Measurements from ENCODE around the gene DOK3. TPM values are rescaled to one million over a fixed set of nuclear protein-coding genes. Genes with fewer than 3 reads are reported as not detected.

The DOK3 gene
- total RNA-seq, 3 donors from 2014 or later = 3.7 to 10.3 (median 8.4) TPM

DNA sequence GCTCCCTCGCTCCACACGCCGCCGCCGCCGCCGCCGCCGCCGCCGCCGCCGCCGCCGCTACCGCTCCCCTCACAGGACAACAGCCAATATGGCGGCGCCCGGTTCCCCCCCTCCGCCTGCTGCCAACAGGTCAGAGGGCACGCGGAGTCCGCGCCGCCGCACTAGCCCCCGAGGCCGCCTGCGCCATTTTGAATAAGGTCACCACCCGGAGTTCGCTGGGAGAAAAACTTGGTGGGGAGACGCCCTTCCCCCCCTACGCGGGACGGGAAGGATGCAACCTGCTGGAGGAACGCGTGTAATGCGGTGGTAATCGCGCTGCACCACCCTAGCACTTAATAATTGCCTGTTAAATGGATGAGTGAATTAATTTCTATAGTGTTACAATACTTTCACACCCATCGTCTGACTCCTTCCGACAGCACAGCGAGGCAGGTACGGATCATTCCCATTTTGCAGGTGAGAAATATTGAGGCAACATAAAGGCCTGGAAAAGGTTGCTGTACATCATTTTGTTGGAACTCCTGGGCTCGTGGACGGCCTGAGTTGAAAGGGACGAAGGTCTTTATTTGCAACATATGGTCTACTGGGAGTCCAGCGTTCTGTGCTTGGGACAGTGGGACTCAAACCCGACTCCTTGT, 45.0 kb upstream of the DOK3 start, which contains the start of gene FAM193B:
Gene FAM193B (minus strand): TSS at position 90 of the 638 bp plus-strand sequence. CDS start 105 bp downstream, outside the sequence.
- ATAC-seq (peak; percentile 96), DNase-seq (peak; percentile 96 to 98 (median 97))
- intact Hi-C loops (cut with DNase I, micrococcal nuclease) = no loop called here
- H3K9me3 ChIP-seq = no peaks in the 10 kb centered on the region
- peaks cover 8% of the 10 kb centered on the region for H3K4me1 ChIP-seq (ENCODE audit: low read depth)
- H3K36me3 ChIP-seq (ENCODE audit: low read depth) = no peaks in the 10 kb centered on the region
- H3K4me3 ChIP-seq = peak within 1 kb of the TSS; percentile 86
- TF ChIP-seq, protein P1, sequence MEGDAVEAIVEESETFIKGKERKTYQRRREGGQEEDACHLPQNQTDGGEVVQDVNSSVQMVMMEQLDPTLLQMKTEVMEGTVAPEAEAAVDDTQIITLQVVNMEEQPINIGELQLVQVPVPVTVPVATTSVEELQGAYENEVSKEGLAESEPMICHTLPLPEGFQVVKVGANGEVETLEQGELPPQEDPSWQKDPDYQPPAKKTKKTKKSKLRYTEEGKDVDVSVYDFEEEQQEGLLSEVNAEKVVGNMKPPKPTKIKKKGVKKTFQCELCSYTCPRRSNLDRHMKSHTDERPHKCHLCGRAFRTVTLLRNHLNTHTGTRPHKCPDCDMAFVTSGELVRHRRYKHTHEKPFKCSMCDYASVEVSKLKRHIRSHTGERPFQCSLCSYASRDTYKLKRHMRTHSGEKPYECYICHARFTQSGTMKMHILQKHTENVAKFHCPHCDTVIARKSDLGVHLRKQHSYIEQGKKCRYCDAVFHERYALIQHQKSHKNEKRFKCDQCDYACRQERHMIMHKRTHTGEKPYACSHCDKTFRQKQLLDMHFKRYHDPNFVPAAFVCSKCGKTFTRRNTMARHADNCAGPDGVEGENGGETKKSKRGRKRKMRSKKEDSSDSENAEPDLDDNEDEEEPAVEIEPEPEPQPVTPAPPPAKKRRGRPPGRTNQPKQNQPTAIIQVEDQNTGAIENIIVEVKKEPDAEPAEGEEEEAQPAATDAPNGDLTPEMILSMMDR (IDR thresholded peaks at IDR 0.05) = no peak

DNA sequence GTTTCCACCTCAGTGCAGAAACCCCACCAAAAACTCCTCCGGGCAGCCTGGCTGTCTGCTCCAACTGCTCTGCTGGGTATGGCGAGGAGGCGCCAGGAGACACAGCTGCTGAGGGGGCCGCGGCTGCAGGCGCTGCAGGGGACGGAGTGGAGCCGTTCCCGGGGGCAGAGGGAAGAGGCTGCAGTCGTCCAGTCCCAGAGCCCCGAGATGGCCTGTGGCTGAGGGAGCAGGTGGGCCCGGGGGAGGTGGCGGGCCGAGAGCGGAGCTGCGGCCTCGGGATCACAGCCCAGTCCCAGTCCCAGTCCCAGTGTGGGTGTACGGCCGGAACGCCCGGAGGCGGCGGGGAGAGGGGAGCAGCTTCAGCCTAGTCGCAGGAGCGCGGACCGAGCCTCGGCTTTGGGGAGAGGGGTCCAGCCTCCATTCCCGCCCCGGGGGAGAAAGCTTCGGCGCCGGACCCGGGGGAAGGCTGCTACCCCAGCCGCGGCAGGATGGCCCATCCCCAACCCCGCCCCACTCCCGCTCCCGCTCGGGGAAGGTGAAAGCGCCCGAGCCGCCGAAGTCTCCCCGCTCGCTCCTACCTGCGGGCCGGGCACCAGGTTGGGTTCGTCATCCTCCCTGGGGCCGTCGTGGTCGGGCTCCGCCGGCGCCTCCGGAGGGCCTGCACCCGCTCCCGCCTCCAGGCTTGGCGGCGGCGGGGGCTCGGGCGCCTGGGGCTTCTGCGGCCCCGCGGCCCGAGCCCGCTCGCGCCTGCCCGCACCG, 44.2 kb upstream of the DOK3 start:
- TF ChIP-seq, protein P1 (IDR thresholded peaks at IDR 0.05) = no peak
- peak; percentile 53 to 77 (median 76) for DNase-seq

DNA sequence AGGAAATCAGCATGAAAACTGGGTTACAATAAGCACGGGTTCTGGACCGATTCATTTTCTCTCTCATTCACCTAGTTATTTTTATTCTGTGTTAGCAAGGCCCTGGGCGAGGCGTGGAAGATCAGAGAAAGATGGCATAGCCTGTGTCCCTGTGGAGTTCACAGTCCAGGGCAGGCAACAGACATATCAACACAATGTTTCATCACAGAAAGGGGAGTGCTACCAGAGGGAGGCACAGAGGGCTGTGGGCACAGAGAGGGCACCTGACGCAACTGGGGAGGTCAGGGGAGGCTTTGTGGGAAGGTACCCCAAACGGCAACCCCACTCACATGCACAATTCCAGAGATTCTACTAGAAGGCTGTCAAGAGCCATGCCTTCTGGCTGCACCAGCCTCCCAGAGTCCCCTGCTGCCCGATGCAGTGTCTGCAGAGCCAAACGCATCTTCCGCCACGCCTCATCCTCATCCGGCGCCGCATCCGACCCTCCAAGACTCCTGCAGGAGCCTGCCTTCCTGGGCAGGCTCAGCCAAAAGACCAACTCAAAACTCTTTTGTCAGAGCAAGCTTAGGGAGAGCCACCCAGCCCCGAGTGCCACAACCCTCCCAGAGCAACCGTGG, 43.3 kb upstream of the DOK3 start:
- intact Hi-C loops (cut with DNase I, micrococcal nuclease) = no loop called here
- ATAC-seq (no peak), DNase-seq (peak in 1 of 3 donors; percentile 31)
- Histone ChIP-seq H3K9me3 (no peaks in the 10 kb centered on the region), H3K36me3 (ENCODE audit: low read depth) (no peaks in the 10 kb centered on the region), H3K4me1 (ENCODE audit: low read depth) (peaks cover 8% of the 10 kb centered on the region), H3K4me3 (no peak overlapping the region)
- TF ChIP-seq, protein P1 (IDR thresholded peaks at IDR 0.05) = no peak

More for the DNA sequence above, 44.2 kb upstream of the DOK3 start:
- Histone ChIP-seq H3K36me3 (ENCODE audit: low read depth) (no peaks in the 10 kb centered on the region), H3K9me3 (no peaks in the 10 kb centered on the region), H3K4me3 (peak overlapping the region; percentile 86), H3K4me1 (ENCODE audit: low read depth) (peaks cover 8% of the 10 kb centered on the region)
- ATAC-seq = peak; percentile 66
- intact Hi-C loops (cut with DNase I, micrococcal nuclease) = no loop called here

DNA sequence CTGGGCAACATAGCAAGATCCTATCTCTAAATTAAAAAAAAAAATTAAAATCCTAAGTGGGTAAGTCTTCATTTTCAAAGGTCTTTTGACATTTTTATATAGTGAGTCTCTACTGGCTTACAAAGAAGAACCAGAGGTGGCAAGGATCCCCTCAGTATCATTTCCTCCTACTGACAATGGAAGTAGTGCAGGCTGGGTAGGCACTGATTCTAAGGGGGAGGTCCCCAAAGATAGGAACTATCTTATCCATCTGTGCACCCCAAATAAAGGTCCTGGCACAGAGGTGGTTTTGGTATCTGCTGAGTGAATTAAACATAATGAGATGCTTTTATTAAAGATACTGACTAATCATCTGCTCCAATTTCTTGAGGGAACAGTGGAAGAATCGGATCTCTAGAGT, 40.5 kb upstream of the DOK3 start:
- DNase-seq (no peak), ATAC-seq (no peak)
- H3K4me1 ChIP-seq (ENCODE audit: low read depth) = peaks cover 8% of the 10 kb centered on the region
- intact Hi-C loops (cut with DNase I, micrococcal nuclease) = no loop called here
- no peaks in the 10 kb centered on the region for H3K9me3 ChIP-seq
- H3K36me3 ChIP-seq (ENCODE audit: low read depth) = no peaks in the 10 kb centered on the region
- no peak overlapping the region for H3K4me3 ChIP-seq
- TF ChIP-seq, protein P1 (IDR thresholded peaks at IDR 0.05) = no peak

DNA sequence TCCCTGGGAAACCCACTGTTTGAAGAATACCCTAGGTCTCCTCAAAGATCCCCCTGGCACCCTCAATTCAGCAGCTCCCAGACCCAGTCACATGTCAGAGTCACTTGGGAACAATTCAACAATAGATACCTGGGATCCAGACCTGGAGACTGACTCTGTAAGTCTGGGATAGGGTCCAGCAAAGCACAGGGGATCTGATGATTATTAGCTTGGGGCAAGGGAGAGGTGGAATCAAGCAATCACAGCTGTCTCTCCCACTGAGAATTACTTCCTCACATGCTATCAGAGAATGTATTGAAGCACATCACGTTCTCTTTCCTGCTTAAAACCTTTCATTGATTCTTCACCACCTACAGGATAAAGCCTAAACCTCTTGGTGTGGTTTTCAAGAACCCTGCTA, 38.9 kb upstream of the DOK3 start:
- Histone ChIP-seq H3K9me3 (no peaks in the 10 kb centered on the region), H3K4me1 (ENCODE audit: low read depth) (peaks cover 8% of the 10 kb centered on the region), H3K4me3 (no peak overlapping the region), H3K36me3 (ENCODE audit: low read depth) (no peaks in the 10 kb centered on the region)
- ATAC-seq (no peak), DNase-seq (no peak)
- TF ChIP-seq, protein P1 (IDR thresholded peaks at IDR 0.05) = no peak
- intact Hi-C loops (cut with DNase I, micrococcal nuclease) = no loop called here
